Esophagus muscularis mucosa (tissue), 3 donors: Measurements from ENCODE around the gene RAVER2.

ENCODE experiments used
- POLR2A ChIP-seq: fragments of 450-650 bp; IDR thresholded peaks from one replicate; pipeline ENCODE4 v1.6.1; 2017; ENCODE audit warnings: antibody characterized with exemption, moderate library complexity, mild to moderate bottlenecking, low read depth
- POLR2AphosphoS5 ChIP-seq, 2 donors: sonication (generic); formaldehyde crosslinking; IDR thresholded peaks; one replicate each; pipeline ENCODE4 v1.6.1; 2017; ENCODE audit warnings: antibody characterized with exemption in 2 of 2
- TF ChIP-seq, protein P1 (sequence below), 3 experiments: fragments of 200-600 bp in 2 of 3; fragments of 450-650 bp in 1 of 3; sonication (generic) in 2 of 3; IDR thresholded peaks; one replicate each; pipeline ENCODE4 v1.5.1; 2017 to 2019; ENCODE audit warnings: antibody characterized with exemption in 3 of 3, mild to moderate bottlenecking in 2 of 3, moderate library complexity in 1 of 3

DNA sequence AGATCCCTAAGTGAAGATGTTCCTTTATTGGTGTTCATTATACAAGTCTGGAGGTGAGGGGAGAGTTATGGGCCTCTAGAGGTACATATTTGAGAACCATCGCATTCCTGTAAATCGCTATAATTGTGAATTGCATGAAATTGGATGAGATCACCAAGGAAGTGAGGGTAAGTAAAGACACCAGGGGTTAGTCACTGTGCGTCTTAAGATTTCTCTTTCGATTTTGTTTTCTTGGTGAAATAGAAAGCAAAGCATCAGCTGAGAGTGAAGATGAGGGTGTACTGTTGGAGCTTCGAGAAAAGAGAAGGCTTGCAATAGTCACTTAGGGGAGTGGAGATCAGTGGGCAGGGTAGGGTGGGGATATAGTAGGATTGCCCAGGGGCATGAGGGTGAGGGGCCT lies 82.1 kb downstream of the RAVER2 start:
- TF ChIP-seq POLR2AphosphoS5 (IDR thresholded peaks at IDR 0.05) (no peak), POLR2A (no peak)
- TF ChIP-seq, protein P1, sequence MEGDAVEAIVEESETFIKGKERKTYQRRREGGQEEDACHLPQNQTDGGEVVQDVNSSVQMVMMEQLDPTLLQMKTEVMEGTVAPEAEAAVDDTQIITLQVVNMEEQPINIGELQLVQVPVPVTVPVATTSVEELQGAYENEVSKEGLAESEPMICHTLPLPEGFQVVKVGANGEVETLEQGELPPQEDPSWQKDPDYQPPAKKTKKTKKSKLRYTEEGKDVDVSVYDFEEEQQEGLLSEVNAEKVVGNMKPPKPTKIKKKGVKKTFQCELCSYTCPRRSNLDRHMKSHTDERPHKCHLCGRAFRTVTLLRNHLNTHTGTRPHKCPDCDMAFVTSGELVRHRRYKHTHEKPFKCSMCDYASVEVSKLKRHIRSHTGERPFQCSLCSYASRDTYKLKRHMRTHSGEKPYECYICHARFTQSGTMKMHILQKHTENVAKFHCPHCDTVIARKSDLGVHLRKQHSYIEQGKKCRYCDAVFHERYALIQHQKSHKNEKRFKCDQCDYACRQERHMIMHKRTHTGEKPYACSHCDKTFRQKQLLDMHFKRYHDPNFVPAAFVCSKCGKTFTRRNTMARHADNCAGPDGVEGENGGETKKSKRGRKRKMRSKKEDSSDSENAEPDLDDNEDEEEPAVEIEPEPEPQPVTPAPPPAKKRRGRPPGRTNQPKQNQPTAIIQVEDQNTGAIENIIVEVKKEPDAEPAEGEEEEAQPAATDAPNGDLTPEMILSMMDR (IDR thresholded peaks at IDR 0.05), result no peak
